ENCODE results near the gene ACIN1.

The ACIN1 gene

DNA sequence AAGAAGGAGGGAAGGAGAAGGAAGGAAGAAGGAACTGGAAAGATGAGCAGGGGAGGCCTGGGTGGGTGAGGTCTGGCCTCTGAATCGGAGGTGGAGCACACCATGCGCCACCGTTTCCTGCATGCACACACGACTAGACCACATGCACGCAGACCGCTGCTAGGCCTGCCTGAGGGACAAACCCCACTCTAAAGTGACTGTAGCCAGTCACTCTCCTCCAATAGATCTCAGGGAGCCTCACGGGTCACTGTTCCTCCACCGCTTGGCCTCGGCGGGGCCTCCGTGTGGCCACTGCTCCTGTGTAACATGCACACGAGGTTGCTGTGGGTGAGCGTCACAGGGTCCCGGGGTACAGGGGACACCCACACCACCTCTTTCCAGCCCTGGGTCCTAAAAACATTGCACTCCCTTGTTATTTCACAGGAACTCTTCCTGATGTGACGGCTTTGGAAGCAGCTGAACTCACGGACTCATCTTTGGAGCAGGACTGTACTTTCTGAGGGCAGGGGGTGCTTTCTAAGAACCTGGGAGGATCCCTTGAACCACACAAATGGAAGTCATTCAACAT is 41.7 kb upstream of the ACIN1 start:
- H3K9ac ChIP-seq (ENCODE audit: insufficient read length): no peak overlapping the region
- no peak for TF ChIP-seq EZH2 (IDR thresholded peaks at IDR 0.05)
- no peak overlapping the region for H3K27ac ChIP-seq

DNA sequence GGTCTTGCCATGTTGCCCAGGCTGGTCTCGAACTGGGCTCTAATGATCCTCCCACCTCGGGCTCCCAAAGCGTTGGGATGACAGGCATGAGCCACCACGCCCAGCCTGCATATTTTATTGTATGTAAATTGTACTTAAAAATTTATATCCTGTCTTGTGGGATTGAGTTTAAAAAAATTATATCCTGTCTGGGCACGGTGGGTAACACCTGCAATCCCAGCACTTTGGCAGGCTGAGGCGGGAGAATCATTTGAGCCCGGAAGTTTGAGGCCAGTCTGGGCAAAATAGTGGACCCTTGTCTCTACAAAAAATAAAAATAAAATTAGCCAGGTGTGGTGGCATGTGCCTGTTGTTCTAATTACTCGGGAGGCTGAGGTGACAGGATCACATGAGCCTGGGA is 38.0 kb upstream of the ACIN1 start:
- TF ChIP-seq POLR2AphosphoS5 (IDR thresholded peaks at IDR 0.05; ENCODE audit: borderline replicate concordance, low read depth, low read length) (no peak), FOXP2 (optimal IDR thresholded peaks at IDR 0.05; ENCODE audit: control extremely low read depth, extremely low read length, insufficient read depth) (no peak), EZH2 (IDR thresholded peaks at IDR 0.05) (no peak)
- Histone ChIP-seq H3K9ac (ENCODE audit: insufficient read length) (no peak overlapping the region), H3K27ac (no peak overlapping the region), H3K36me3 (ENCODE audit: insufficient read depth, low read length) (peaks cover 46% of the 10 kb centered on the region), H3K4me3 (no peak overlapping the region), H3K9me3 (ENCODE audit: low read depth, low read length) (no peaks in the 10 kb centered on the region)
- DNase-seq (ENCODE audit: low read depth, low spot score): no peak

More for the DNA sequence above, 41.7 kb upstream of the ACIN1 start:
- peaks cover 48% of the 10 kb centered on the region for H3K36me3 ChIP-seq (ENCODE audit: insufficient read depth, low read length)
- no peak for DNase-seq (ENCODE audit: low read depth, low spot score)
- H3K9me3 ChIP-seq (ENCODE audit: low read depth, low read length): no peaks in the 10 kb centered on the region
- H3K4me3 ChIP-seq: no peak overlapping the region

DNA sequence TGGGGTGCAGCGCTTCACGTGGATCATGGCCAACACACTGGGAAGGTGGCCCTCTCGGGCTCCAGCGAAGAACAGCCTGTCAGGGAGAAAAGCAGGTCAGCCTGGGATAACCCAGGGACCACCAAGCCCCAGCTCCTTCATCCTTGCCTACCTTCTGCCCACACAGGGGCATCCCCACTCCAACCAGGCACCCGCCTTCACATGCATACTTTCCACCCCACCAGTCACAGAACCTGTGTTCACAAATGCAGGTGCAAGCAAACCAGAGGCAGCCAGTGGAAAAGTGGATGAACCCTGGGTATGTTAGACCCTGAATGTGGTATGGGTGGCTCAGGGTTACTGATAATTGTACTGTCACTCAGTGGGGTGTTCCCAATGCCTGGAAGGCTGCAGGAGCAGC is 36.5 kb upstream of the ACIN1 start:
- Histone ChIP-seq H3K4me3 (no peak overlapping the region), H3K9ac (ENCODE audit: insufficient read length) (no peak overlapping the region), H3K9me3 (ENCODE audit: low read depth, low read length) (no peaks in the 10 kb centered on the region), H3K27ac (no peak overlapping the region), H3K36me3 (ENCODE audit: insufficient read depth, low read length) (peaks cover 35% of the 10 kb centered on the region)
- DNase-seq (ENCODE audit: low read depth, low spot score): no peak
- TF ChIP-seq EZH2 (IDR thresholded peaks at IDR 0.05) (no peak), POLR2AphosphoS5 (IDR thresholded peaks at IDR 0.05; ENCODE audit: borderline replicate concordance, low read depth, low read length) (no peak), FOXP2 (optimal IDR thresholded peaks at IDR 0.05; ENCODE audit: control extremely low read depth, extremely low read length, insufficient read depth) (no peak)

- no peak overlapping the region for H3K27ac ChIP-seq
- peaks cover 29% of the 10 kb centered on the region for H3K36me3 ChIP-seq (ENCODE audit: insufficient read depth, low read length)
- TF ChIP-seq FOXP2 (optimal IDR thresholded peaks at IDR 0.05; ENCODE audit: control extremely low read depth, extremely low read length, insufficient read depth) (no peak), EZH2 (IDR thresholded peaks at IDR 0.05) (no peak), POLR2AphosphoS5 (IDR thresholded peaks at IDR 0.05; ENCODE audit: borderline replicate concordance, low read depth, low read length) (no peak)
- H3K4me3 ChIP-seq: no peak overlapping the region
- H3K9me3 ChIP-seq (ENCODE audit: low read depth, low read length): no peaks in the 10 kb centered on the region
- no peak overlapping the region for H3K9ac ChIP-seq (ENCODE audit: insufficient read length)
- no peak for DNase-seq (ENCODE audit: low read depth, low spot score)
These were observed 35.9 kb upstream of the ACIN1 start for GRCh38 chr14:23130871-23131270.

GRCh38 chr14:23129759-23130316 is 34.9 kb upstream of the ACIN1 start:
- H3K4me3 ChIP-seq: no peak overlapping the region
- no peak for TF ChIP-seq POLR2AphosphoS5 (IDR thresholded peaks at IDR 0.05; ENCODE audit: borderline replicate concordance, low read depth, low read length)
- no peak for TF ChIP-seq EZH2 (IDR thresholded peaks at IDR 0.05)
- no peak for TF ChIP-seq FOXP2 (optimal IDR thresholded peaks at IDR 0.05; ENCODE audit: control extremely low read depth, extremely low read length, insufficient read depth)
- no peak overlapping the region for H3K27ac ChIP-seq
- no peak overlapping the region for H3K9ac ChIP-seq (ENCODE audit: insufficient read length)
- H3K36me3 ChIP-seq (ENCODE audit: insufficient read depth, low read length): peaks cover 29% of the 10 kb centered on the region
- H3K9me3 ChIP-seq (ENCODE audit: low read depth, low read length): no peaks in the 10 kb centered on the region
- DNase-seq (ENCODE audit: low read depth, low spot score): no peak

DNA sequence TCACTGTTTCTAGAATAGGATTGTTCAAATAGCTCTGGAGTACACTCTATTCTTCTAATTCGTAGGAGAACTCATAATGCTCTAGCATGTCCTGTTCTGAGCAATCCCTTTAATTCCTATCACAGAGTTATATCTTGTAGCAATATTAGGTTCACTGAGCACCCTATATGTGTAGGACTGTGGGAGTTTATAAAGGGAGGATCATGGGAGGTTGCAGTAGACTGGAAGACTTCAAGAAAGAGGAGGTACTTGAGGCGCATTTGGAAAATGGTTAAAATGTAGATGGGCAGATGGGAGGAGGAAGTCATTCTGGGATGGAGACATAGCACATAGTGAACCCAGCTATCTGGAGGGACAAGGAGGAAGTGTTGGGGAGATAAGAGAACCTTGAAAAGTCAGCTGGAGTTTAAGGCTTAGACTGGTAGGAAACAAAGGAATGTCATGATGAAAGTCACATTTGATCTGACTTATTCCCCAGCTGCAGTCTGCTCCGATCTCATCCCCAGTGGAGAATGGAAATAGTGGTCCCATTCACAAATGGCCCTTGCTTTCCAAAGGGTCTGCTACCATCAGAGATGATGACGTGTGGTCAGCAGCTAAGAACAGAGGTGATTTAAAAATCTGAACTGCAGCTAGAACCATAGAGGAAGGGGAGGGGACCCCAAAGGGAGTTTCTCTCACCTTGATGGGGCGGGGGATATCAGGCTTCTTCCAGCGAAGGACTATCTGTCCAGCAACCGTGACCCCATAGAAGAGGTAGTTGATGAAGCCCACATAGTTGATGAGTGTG is 34.2 kb upstream of the ACIN1 start:
- Histone ChIP-seq H3K4me3 (no peak overlapping the region), H3K9me3 (ENCODE audit: low read depth, low read length) (no peaks in the 10 kb centered on the region), H3K36me3 (ENCODE audit: insufficient read depth, low read length) (peaks cover 29% of the 10 kb centered on the region), H3K9ac (ENCODE audit: insufficient read length) (no peak overlapping the region), H3K27ac (no peak overlapping the region)
- DNase-seq (ENCODE audit: low read depth, low spot score): no peak
- TF ChIP-seq EZH2 (IDR thresholded peaks at IDR 0.05) (no peak), FOXP2 (optimal IDR thresholded peaks at IDR 0.05; ENCODE audit: control extremely low read depth, extremely low read length, insufficient read depth) (no peak), POLR2AphosphoS5 (IDR thresholded peaks at IDR 0.05; ENCODE audit: borderline replicate concordance, low read depth, low read length) (no peak)

- TF ChIP-seq FOXP2 (optimal IDR thresholded peaks at IDR 0.05; ENCODE audit: control extremely low read depth, extremely low read length, insufficient read depth): no peak
- TF ChIP-seq POLR2AphosphoS5 (IDR thresholded peaks at IDR 0.05; ENCODE audit: borderline replicate concordance, low read depth, low read length): no peak
- TF ChIP-seq EZH2 (IDR thresholded peaks at IDR 0.05): no peak
- H3K4me3 ChIP-seq: no peak overlapping the region
- H3K9ac ChIP-seq (ENCODE audit: insufficient read length): no peak overlapping the region
- no peak for DNase-seq (ENCODE audit: low read depth, low spot score)
- no peak overlapping the region for H3K27ac ChIP-seq
- peaks cover 29% of the 10 kb centered on the region for H3K36me3 ChIP-seq (ENCODE audit: insufficient read depth, low read length)
- no peaks in the 10 kb centered on the region for H3K9me3 ChIP-seq (ENCODE audit: low read depth, low read length)
These were observed 32.9 kb upstream of the ACIN1 start for GRCh38 chr14:23127861-23128260.

DNA sequence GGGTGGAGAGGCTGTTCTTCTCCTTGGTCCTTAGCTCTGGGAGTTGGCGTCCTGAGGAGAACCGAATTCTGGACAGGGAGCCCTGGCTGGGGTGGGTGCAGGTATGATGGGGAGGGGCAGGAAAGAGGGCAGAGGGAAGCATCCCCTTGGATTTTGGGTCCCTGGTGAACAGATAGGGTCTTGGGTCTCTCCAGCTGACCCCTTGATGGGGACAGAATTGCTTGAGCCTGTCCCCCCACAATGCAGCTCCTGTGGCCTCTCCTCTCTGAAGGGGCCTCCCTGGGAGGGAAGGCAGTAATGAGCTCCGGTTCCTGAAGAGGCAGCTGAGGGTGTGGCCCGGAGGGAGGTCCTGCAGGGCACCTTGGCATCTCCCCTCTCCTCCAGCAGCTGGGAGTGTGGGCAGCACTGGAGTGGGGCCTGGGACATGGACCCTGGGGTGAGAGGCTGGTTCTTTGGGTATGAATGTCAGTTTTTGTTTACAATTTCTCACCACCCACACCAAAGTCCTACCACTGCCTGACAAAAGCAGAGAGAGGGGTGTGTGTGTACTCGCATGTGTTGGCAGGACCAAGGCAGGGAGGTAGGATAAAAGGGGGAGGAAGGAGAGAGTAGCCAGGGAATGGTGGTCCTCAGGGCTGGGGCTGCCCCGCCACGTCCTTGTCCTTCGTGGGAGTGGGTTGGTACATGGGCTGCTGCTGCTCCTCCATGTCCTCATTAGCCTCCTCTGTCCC is 31.8 kb upstream of the ACIN1 start:
- TF ChIP-seq FOXP2 (optimal IDR thresholded peaks at IDR 0.05; ENCODE audit: control extremely low read depth, extremely low read length, insufficient read depth) (no peak), POLR2AphosphoS5 (IDR thresholded peaks at IDR 0.05; ENCODE audit: borderline replicate concordance, low read depth, low read length) (no peak), EZH2 (IDR thresholded peaks at IDR 0.05) (no peak)
- no peak for DNase-seq (ENCODE audit: low read depth, low spot score)
- Histone ChIP-seq H3K9me3 (ENCODE audit: low read depth, low read length) (no peaks in the 10 kb centered on the region), H3K27ac (no peak overlapping the region), H3K9ac (ENCODE audit: insufficient read length) (no peak overlapping the region), H3K36me3 (ENCODE audit: insufficient read depth, low read length) (peaks cover 29% of the 10 kb centered on the region), H3K4me3 (no peak overlapping the region)
